HCT116 (cell line): ENCODE data around the gene IGSF9B. TPM values are rescaled to one million over a fixed set of nuclear protein-coding genes. Genes with fewer than 3 reads are reported as not detected.

Experiments
- ATAC-seq: fragments of 200-7000 bp; cut with Tn5 transposase; 2 replicates; pipeline ENCODE4 v1.9.1; 2020; ENCODE audit warnings: mild to moderate bottlenecking, moderate library complexity
- BruUV-seq: library from RNA; stranded (reverse); fragments of 400-500 nt; replicated peaks from 2 replicates; lab custom pipeline; 2021; lab: Mats Ljungman, UMichigan
- CTCF ChIA-PET: fragments of 300-600 bp; sonication (Branson Sonifier 250); formaldehyde crosslinking; loops from one replicate; lab custom pipeline; 2021; ENCODE audit warnings: antibody characterized with exemption; lab: Charles Lee
- POLR2A ChIA-PET: fragments of 300-600, 350-600 bp; sonication (Branson Sonifier 250); formaldehyde crosslinking; loops from one replicate; lab custom pipeline; 2021; ENCODE audit warnings: antibody characterized with exemption; lab: Charles Lee
- RAD21 ChIA-PET, 2 experiments: fragments of 300-600 bp; sonication (Branson Sonifier 250); formaldehyde crosslinking; loops; one replicate each; lab custom pipeline; 2023; ENCODE audit warnings: low total read pairs in 2 of 2; ENCODE audit not compliant: uncharacterized antibody in 2 of 2, unreplicated experiment in 2 of 2, low non-redundant PET in 1 of 2; lab: Charles Lee
- DNase-seq: peaks from one replicate; pipeline ENCODE4 v3.0.0-alpha.2; 2010; ENCODE audit warnings: low read depth, low spot score
- H2AFZ ChIP-seq: fragments of 200-600 bp; shearing (Covaris generic), sonication (generic); 2 replicates; pipeline ENCODE4 v1.6.1; 2017; ENCODE audit warnings: low read depth, mixed run types, mixed read lengths, antibody characterized with exemption, low read length; ENCODE audit not compliant: poor library complexity, severe bottlenecking
- H3K27ac ChIP-seq: 2 replicates; pipeline ENCODE4 v1.5.1; 2012; ENCODE audit warnings: low read depth, low read length
- H3K27me3 ChIP-seq: fragments of 200-600 bp; sonication (generic); 2 replicates; pipeline ENCODE4 v1.6.1; 2016; ENCODE audit warnings: mixed run types, low read length, mixed read lengths; ENCODE audit not compliant: insufficient read depth
- H3K36me3 ChIP-seq, 2 experiments: fragments of 200-500 bp in 1 of 2; fragments of 200-600 bp in 1 of 2; sonication (Bioruptor generic) in 1 of 2; sonication (generic) in 1 of 2; 2 replicates each; pipeline versions ENCODE4 v1.5.1 to v1.6.1; 2014 to 2016; ENCODE audit warnings: low read length in 2 of 2, inconsistent platforms in 1 of 2, mixed read lengths in 1 of 2, mixed run types in 1 of 2; ENCODE audit not compliant: insufficient read depth in 2 of 2, control insufficient read depth in 1 of 2
- H3K4me1 ChIP-seq, 2 experiments: fragments of 200-600 bp in 1 of 2; sonication (generic) in 1 of 2; 2 replicates each; pipeline versions ENCODE4 v1.5.1 to v1.6.1; 2012 to 2017; ENCODE audit warnings: low read length in 2 of 2, inconsistent platforms in 1 of 2, mild to moderate bottlenecking in 1 of 2, mixed read lengths in 1 of 2, mixed run types in 1 of 2, moderate library complexity in 1 of 2; ENCODE audit not compliant: insufficient read depth in 2 of 2, control insufficient read depth in 1 of 2
- H3K4me2 ChIP-seq: fragments of 200-600 bp; sonication (generic); 2 replicates; pipeline ENCODE4 v1.6.1; 2017; ENCODE audit warnings: mixed run types, low read length, mixed read lengths
- H3K4me3 ChIP-seq, 2 experiments: fragments of 200-600 bp in 1 of 2; sonication (generic) in 1 of 2; replicated peaks in 1 of 2; 2 replicates each; pipeline ENCODE4 v1.5.1; 2011 to 2016; ENCODE audit warnings: low read length in 2 of 2, control low read depth in 1 of 2, low read depth in 1 of 2, mild to moderate bottlenecking in 1 of 2, mixed read lengths in 1 of 2, mixed run types in 1 of 2
- H3K79me2 ChIP-seq: fragments of 200-600 bp; sonication (generic); 2 replicates; pipeline ENCODE4 v1.6.1; 2017; ENCODE audit warnings: mild to moderate bottlenecking, mixed run types, low read length, moderate library complexity, mixed read lengths; ENCODE audit not compliant: insufficient read depth
- H3K9ac ChIP-seq: fragments of 200-600 bp; sonication (generic); 2 replicates; pipeline ENCODE4 v1.6.1; 2016; ENCODE audit warnings: low read length, mixed read lengths
- H3K9me2 ChIP-seq: fragments of 200-600 bp; sonication (generic), shearing (Covaris generic); 2 replicates; pipeline ENCODE4 v1.6.1; 2017; ENCODE audit warnings: mixed run types, mild to moderate bottlenecking, moderate library complexity; ENCODE audit not compliant: insufficient read depth
- H3K9me3 ChIP-seq, 2 experiments: fragments of 200-500 bp in 1 of 2; fragments of 200-600 bp in 1 of 2; sonication (Bioruptor generic) in 1 of 2; sonication (generic) in 1 of 2; 2 replicates each; pipeline ENCODE4 v1.6.1; 2014 to 2017; ENCODE audit warnings: low read length in 2 of 2, mixed read lengths in 2 of 2, inconsistent platforms in 1 of 2, low read depth in 1 of 2, mild to moderate bottlenecking in 1 of 2, mixed run types in 1 of 2, moderate library complexity in 1 of 2; ENCODE audit not compliant: control insufficient read depth in 1 of 2, insufficient read depth in 1 of 2
- H4K20me1 ChIP-seq: fragments of 200-600 bp; sonication (generic), shearing (Covaris generic); 2 replicates; pipeline ENCODE4 v1.6.1; 2017; ENCODE audit warnings: mixed run types, mild to moderate bottlenecking, moderate library complexity; ENCODE audit not compliant: insufficient read depth
- CBX3 ChIP-seq: IDR thresholded peaks from 2 replicates; pipeline ENCODE4 v1.6.1; 2012; ENCODE audit warnings: low read depth
- EGR1 ChIP-seq: IDR thresholded peaks from 2 replicates; pipeline ENCODE4 v1.6.1; 2012; ENCODE audit warnings: low read depth
- ELF1 ChIP-seq: IDR thresholded peaks from 2 replicates; pipeline ENCODE4 v1.6.1; 2012; ENCODE audit warnings: low read depth, borderline replicate concordance
- EZH2 ChIP-seq: fragments of 200-600 bp; sonication (generic); IDR thresholded peaks from 2 replicates; pipeline ENCODE4 v1.6.1; 2017; ENCODE audit warnings: antibody characterized with exemption, mixed run types
- FOSL1 ChIP-seq: IDR thresholded peaks from 2 replicates; pipeline ENCODE4 v1.6.1; 2012; ENCODE audit warnings: low read depth
- JUND ChIP-seq: IDR thresholded peaks from 2 replicates; pipeline ENCODE4 v1.6.1; 2012
- POLR2A ChIP-seq: IDR thresholded peaks from 2 replicates; pipeline ENCODE4 v1.7.0; 2011; ENCODE audit warnings: borderline replicate concordance; ENCODE audit not compliant: insufficient read depth, insufficient read length; ENCODE audit errors: extremely low read depth
- RAD21 ChIP-seq: IDR thresholded peaks from 2 replicates; pipeline ENCODE4 v1.6.1; 2012; ENCODE audit warnings: low read depth, mild to moderate bottlenecking
- SIN3A ChIP-seq: IDR thresholded peaks from 2 replicates; pipeline ENCODE4 v1.6.1; 2012; ENCODE audit warnings: low read depth
- SP1 ChIP-seq: IDR thresholded peaks from 2 replicates; pipeline ENCODE4 v1.6.1; 2012; ENCODE audit warnings: low read depth
- SRF ChIP-seq: IDR thresholded peaks from 2 replicates; pipeline ENCODE4 v1.6.1; 2012; ENCODE audit warnings: low read depth
- ZFX ChIP-seq: fragments of 450-650 bp; IDR thresholded peaks from 2 replicates; pipeline ENCODE4 v1.6.1; 2017
- intact Hi-C: fragments of 100-400 bp; cut with micrococcal nuclease; formaldehyde crosslinking; loops from 2 replicates; pipeline ENCODE4 v1.10.0; 2022
- total RNA-seq: library from RNA; stranded (reverse); gene quantifications from one replicate; pipeline ENCODE4 v1.2.1, GENCODE V29; 2021; ENCODE audit not compliant: unreplicated experiment
- TF ChIP-seq, protein P1 (sequence below), 3 experiments: fragments of 200-600 bp in 1 of 3; sonication (generic) in 1 of 3; IDR thresholded peaks in 2 of 3; conservative IDR thresholded peaks in 1 of 3; 2 replicates each; pipeline ENCODE4 v1.5.1; 2012 to 2017; ENCODE audit warnings: low read depth in 2 of 3, low read length in 2 of 3, antibody characterized with exemption in 1 of 3, borderline replicate concordance in 1 of 3, control low read depth in 1 of 3, mild to moderate bottlenecking in 1 of 3, mixed read lengths in 1 of 3, mixed run types in 1 of 3, moderate library complexity in 1 of 3; ENCODE audit not compliant: insufficient read depth in 1 of 3

The IGSF9B gene
- total RNA-seq, 1 experiment from 2014 or later: 12.4 TPM

DNA sequence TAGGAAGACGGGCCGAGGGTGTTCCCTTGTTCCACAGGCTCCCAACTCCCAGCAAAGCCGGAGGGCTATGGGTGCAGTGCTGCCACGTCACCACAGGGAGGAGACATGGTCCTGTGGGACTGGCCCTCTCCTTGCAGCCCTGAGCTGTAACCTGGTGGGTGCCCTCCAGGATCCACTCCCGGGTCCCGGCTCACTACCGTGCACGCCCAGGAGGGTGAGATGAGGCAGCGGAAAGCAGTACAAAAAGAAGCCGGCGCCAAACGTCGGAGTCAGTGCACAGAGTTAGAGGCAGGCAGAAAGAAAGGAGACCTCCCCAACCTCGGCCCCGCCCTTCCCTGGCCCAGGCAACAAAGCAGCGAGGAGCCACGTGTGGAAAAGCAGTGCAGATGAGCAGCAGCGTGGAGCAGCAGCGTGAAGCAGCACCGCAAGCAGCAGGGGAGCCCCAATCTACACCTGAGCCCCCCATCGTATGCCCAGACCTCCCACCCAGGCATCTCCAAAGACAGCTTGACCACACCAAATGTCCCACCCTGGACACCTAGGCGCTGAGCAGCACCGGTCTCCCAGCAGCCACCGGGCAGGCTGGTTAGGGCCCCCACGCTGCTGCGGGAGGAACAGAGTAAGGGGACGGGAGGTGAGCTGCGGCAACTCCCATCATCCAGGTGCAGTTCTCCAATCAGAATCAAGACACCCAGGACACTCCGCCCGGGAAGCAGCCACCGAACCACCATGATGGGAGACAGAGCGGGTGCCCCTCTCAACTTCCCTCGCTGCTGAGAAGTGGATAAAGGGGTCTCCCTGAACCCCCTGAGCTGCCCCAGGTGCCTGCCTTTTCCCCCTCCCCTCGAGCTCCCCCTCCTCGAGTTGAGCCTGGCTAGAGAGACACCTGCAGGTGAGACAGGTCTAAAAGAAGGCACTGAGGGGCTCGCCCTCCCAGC lies 28.8 kb downstream of the IGSF9B start:
- H3K9me3 ChIP-seq: no peaks in the 10 kb centered on the region
- H3K36me3 ChIP-seq: 0 out of 4 replicates have a peak, but pooled peaks cover 0 to 6% of the 10 kb centered on the region in 2 experiments
- H3K27ac ChIP-seq: no peak overlapping the region
- no TSS peak for BruUV-seq
- ChIA-PET RAD21 (interaction anchor here (0.8 to 1.8 kb wide), 3 partner anchors 122 to 297 kb away, joined by 3 to 8 read pairs (median 4); partner anchors contain the start of gene VPS26B (in 1 of the 2)), POLR2A (no interaction called here), CTCF (interaction anchor here (0.6 to 2.7 kb wide), 9 partner anchors 16 to 279 kb away, joined by 3 to 21 read pairs (median 3); no protein-coding TSS in a partner anchor)
- DNase-seq (no peak), ATAC-seq (peak; percentile 90)
- H3K4me2 ChIP-seq: peak overlapping the region; percentile 32; the same call in 1 of the 2 replicates
- TF ChIP-seq FOSL1: no peak
- no peak for TF ChIP-seq POLR2A
- no peak for TF ChIP-seq SIN3A
- no peak for TF ChIP-seq SRF
- TF ChIP-seq JUND: no peak
- TF ChIP-seq, protein P1, sequence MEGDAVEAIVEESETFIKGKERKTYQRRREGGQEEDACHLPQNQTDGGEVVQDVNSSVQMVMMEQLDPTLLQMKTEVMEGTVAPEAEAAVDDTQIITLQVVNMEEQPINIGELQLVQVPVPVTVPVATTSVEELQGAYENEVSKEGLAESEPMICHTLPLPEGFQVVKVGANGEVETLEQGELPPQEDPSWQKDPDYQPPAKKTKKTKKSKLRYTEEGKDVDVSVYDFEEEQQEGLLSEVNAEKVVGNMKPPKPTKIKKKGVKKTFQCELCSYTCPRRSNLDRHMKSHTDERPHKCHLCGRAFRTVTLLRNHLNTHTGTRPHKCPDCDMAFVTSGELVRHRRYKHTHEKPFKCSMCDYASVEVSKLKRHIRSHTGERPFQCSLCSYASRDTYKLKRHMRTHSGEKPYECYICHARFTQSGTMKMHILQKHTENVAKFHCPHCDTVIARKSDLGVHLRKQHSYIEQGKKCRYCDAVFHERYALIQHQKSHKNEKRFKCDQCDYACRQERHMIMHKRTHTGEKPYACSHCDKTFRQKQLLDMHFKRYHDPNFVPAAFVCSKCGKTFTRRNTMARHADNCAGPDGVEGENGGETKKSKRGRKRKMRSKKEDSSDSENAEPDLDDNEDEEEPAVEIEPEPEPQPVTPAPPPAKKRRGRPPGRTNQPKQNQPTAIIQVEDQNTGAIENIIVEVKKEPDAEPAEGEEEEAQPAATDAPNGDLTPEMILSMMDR (IDR thresholded peaks at IDR 0.05 in 2 of 3, conservative IDR thresholded peaks at IDR 0.05 in 1 of 3; ENCODE audit: borderline replicate concordance in 1 of 3, insufficient read depth in 1 of 3, low read depth in 2 of 3, low read length in 2 of 3): peak; percentile 59 to 84 (median 83); a peak in 5 of 6 replicates
- no peak for TF ChIP-seq ZFX
- no peak for TF ChIP-seq EZH2
- TF ChIP-seq SP1: no peak
- peak; percentile 90 for TF ChIP-seq RAD21
- no peak for TF ChIP-seq ELF1
- TF ChIP-seq EGR1: no peak
- no peak for TF ChIP-seq CBX3
- H3K9me2 ChIP-seq: no peaks in the 10 kb centered on the region
- no peaks in the 10 kb centered on the region for H3K79me2 ChIP-seq
- no peak overlapping the region for H2AFZ ChIP-seq
- H3K4me1 ChIP-seq: peaks cover 0 to 11% of the 10 kb centered on the region in 2 experiments; a peak in 2 of 4 replicates
- no peaks in the 10 kb centered on the region for H4K20me1 ChIP-seq
- H3K9ac ChIP-seq: no peak overlapping the region
- intact Hi-C loops: loop anchor here (1.0 to 10.0 kb wide), 4 partner anchors 124 to 327 kb away; partner anchors contain the start of genes ACAD8 and THYN1
- no peaks in the 10 kb centered on the region for H3K27me3 ChIP-seq
- no peak overlapping the region for H3K4me3 ChIP-seq
